Neuronal stem cell (in vitro differentiated cells): ENCODE results near the gene KLB. TPM values are rescaled to one million over a fixed set of nuclear protein-coding genes. Genes with fewer than 3 reads are reported as not detected.

Experiments used
- DNase-seq: peaks from one replicate; pipeline ENCODE4 v3.0.0-alpha.2; 2013; ENCODE audit warnings: low spot score
- H2AFZ ChIP-seq: one replicate; pipeline ENCODE4 v1.6.1; 2013; ENCODE audit warnings: mild to moderate bottlenecking, low read length, inconsistent platforms
- H2AK5ac ChIP-seq: 2 replicates; pipeline ENCODE4 v1.6.1; 2013; ENCODE audit warnings: low read depth, mild to moderate bottlenecking, inconsistent platforms, low read length, moderate library complexity, mixed read lengths
- H2BK120ac ChIP-seq: 2 replicates; pipeline ENCODE4 v1.6.1; 2013; ENCODE audit warnings: low read depth, mild to moderate bottlenecking, inconsistent platforms, low read length, moderate library complexity, mixed read lengths
- H2BK12ac ChIP-seq: one replicate; pipeline ENCODE4 v1.6.1; 2013; ENCODE audit warnings: low read length, inconsistent platforms
- H2BK15ac ChIP-seq: 2 replicates; pipeline ENCODE4 v1.6.1; 2013; ENCODE audit warnings: mild to moderate bottlenecking, low read length, inconsistent platforms, mixed read lengths
- H2BK5ac ChIP-seq: one replicate; pipeline ENCODE4 v1.6.1; 2013; ENCODE audit warnings: inconsistent platforms, mild to moderate bottlenecking, low read length, moderate library complexity
- H3K14ac ChIP-seq: one replicate; pipeline ENCODE4 v1.6.1; 2013; ENCODE audit warnings: low read length, inconsistent platforms
- H3K18ac ChIP-seq: 2 replicates; pipeline ENCODE4 v1.6.1; 2013; ENCODE audit warnings: low read length, inconsistent platforms
- H3K23ac ChIP-seq: 2 replicates; pipeline ENCODE4 v1.6.1; 2013; ENCODE audit warnings: low read depth, mild to moderate bottlenecking, mixed read lengths, low read length, inconsistent platforms; ENCODE audit not compliant: poor library complexity
- H3K27ac ChIP-seq: replicated peaks from 3 replicates; pipeline ENCODE4 v1.5.1; 2013; ENCODE audit warnings: low read length, inconsistent platforms
- H3K27me3 ChIP-seq, 3 experiments: 2 replicates each; pipeline ENCODE4 v1.6.1; 2013; ENCODE audit warnings: low read length in 3 of 3, mild to moderate bottlenecking in 2 of 3, inconsistent platforms in 1 of 3, low read depth in 1 of 3, mixed read lengths in 1 of 3, moderate library complexity in 1 of 3; ENCODE audit not compliant: control insufficient read depth in 3 of 3, insufficient read depth in 3 of 3
- H3K36me3 ChIP-seq, 2 donors: replicated peaks in 1 of 2; 2 replicates each; pipeline ENCODE4 v1.6.1; 2013; ENCODE audit warnings: low read length in 2 of 2; ENCODE audit not compliant: control insufficient read depth in 2 of 2, insufficient read depth in 2 of 2
- H3K4ac ChIP-seq: 2 replicates; pipeline ENCODE4 v1.6.1; 2013; ENCODE audit warnings: inconsistent platforms, mild to moderate bottlenecking, low read length, moderate library complexity
- H3K4me1 ChIP-seq, 2 donors: 1 replicate in 1 of 2; 2 replicates in 1 of 2; pipeline ENCODE4 v1.6.1; 2013; ENCODE audit warnings: low read length in 2 of 2, low read depth in 1 of 2; ENCODE audit not compliant: control insufficient read depth in 2 of 2, insufficient read depth in 1 of 2
- H3K4me2 ChIP-seq: one replicate; pipeline ENCODE4 v1.6.1; 2013; ENCODE audit warnings: mild to moderate bottlenecking, low read length, inconsistent platforms; ENCODE audit not compliant: insufficient read depth, poor library complexity, severe bottlenecking
- H3K4me3 ChIP-seq, 2 donors: 2 replicates each; pipeline ENCODE4 v1.5.1; 2013; ENCODE audit warnings: low read length in 2 of 2, mild to moderate bottlenecking in 2 of 2, inconsistent platforms in 1 of 2, moderate library complexity in 1 of 2
- H3K79me1 ChIP-seq: one replicate; pipeline ENCODE4 v1.6.1; 2013; ENCODE audit warnings: low read depth, mild to moderate bottlenecking, inconsistent platforms, low read length, moderate library complexity
- H3K9ac ChIP-seq: one replicate; pipeline ENCODE4 v1.6.1; 2013; ENCODE audit warnings: mild to moderate bottlenecking, low read depth, low read length, inconsistent platforms; ENCODE audit not compliant: poor library complexity
- H3K9me3 ChIP-seq, 2 donors: replicated peaks in 1 of 2; 2 replicates each; pipeline versions ENCODE3 to v1.6.1; 2013; ENCODE audit warnings: low read length in 2 of 2, mild to moderate bottlenecking in 2 of 2, inconsistent platforms in 1 of 2, low read depth in 1 of 2, mixed read lengths in 1 of 2, moderate library complexity in 1 of 2; ENCODE audit not compliant: control insufficient read depth in 2 of 2, insufficient read depth in 1 of 2
- H4K8ac ChIP-seq: one replicate; pipeline ENCODE4 v1.6.1; 2013; ENCODE audit warnings: low read depth, mild to moderate bottlenecking, inconsistent platforms, low read length, moderate library complexity
- H4K91ac ChIP-seq: one replicate; pipeline ENCODE4 v1.6.1; 2013; ENCODE audit warnings: low read length, low read depth, mild to moderate bottlenecking, inconsistent platforms; ENCODE audit not compliant: poor library complexity
- small RNA-seq: library from polyadenylated mRNA; stranded (forward); fragments of <200 nt; extraction: miRNeasy Mini kit (QIAGEN cat#:217004); gene quantifications from one replicate; pipeline ENCODE3, GENCODE V24; 2013; ENCODE audit not compliant: insufficient read depth

KLB gene

DNA sequence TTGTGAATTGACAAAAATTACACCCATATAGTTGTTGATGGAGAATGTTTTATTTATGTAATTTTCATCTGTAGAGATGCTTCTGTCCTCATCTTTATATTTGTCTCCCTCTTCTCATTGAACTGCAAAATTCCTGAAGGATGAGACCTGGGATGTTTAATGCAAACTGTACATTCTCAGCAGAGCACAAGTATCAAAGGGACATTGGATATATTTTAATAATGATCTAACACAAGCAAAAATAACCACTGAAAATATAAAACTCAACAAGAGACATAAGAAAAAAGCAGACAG is 91.9 kb downstream of the KLB start:
- no peak overlapping the region for H3K23ac ChIP-seq
- DNase-seq, result no peak
- H3K79me1 ChIP-seq, result no peaks in the 10 kb centered on the region
- H3K4me3 ChIP-seq, result no peak overlapping the region
- H2BK12ac ChIP-seq, result no peak overlapping the region
- H2AK5ac ChIP-seq, result no peak overlapping the region
- H4K8ac ChIP-seq, result no peak overlapping the region
- H3K4me2 ChIP-seq, result no peak overlapping the region
- H3K27ac ChIP-seq, result no peak overlapping the region
- H3K18ac ChIP-seq, result no peak overlapping the region
- H3K4me1 ChIP-seq, result no peaks in the 10 kb centered on the region
- H3K27me3 ChIP-seq, result no peaks in the 10 kb centered on the region
- no peak overlapping the region for H2BK5ac ChIP-seq
- no peak overlapping the region for H2BK120ac ChIP-seq
- no peak overlapping the region for H3K14ac ChIP-seq
- H3K9ac ChIP-seq, result no peak overlapping the region
- H3K9me3 ChIP-seq, result no peaks in the 10 kb centered on the region
- H2AFZ ChIP-seq, result no peak overlapping the region
- H3K36me3 ChIP-seq, result peaks cover 7 to 53% of the 10 kb centered on the region in 2 donors
- no peak overlapping the region for H4K91ac ChIP-seq
- H3K4ac ChIP-seq, result no peak overlapping the region
- H2BK15ac ChIP-seq, result no peak overlapping the region

Small RNA genes within 50 kb of the gene (small RNA-seq; reads per million reads assigned to genes)
- not detected for gene MIR5591
- not detected for gene RF00019
- not detected for gene RNU6-887P
